Neural crest cell (in vitro differentiated cells): Measurements from ENCODE around the gene RNLS. TPM values are rescaled to one million over a fixed set of nuclear protein-coding genes. Genes with fewer than 3 reads are reported as not detected.

Source experiments
- DNase-seq: peaks from one replicate; pipeline ENCODE4 v3.0.0; 2021; ENCODE audit warnings: low read depth, mixed read lengths, low spot score
- H3K27ac Mint-ChIP-seq: one replicate; pipeline ENCODE4 v1.8.0; 2021; ENCODE audit warnings: mild to moderate bottlenecking, mixed read lengths; ENCODE audit not compliant: unreplicated experiment
- H3K27me3 Mint-ChIP-seq: 2 replicates; pipeline ENCODE4 v1.8.0; 2021; ENCODE audit warnings: low read depth, mild to moderate bottlenecking, mixed read lengths
- H3K36me3 Mint-ChIP-seq: 2 replicates; pipeline ENCODE4 v1.8.0; 2021; ENCODE audit warnings: low read depth, mild to moderate bottlenecking, mixed read lengths
- H3K4me1 Mint-ChIP-seq: 2 replicates; pipeline ENCODE4 v1.8.0; 2021; ENCODE audit warnings: mixed read lengths
- H3K4me3 Mint-ChIP-seq: one replicate; pipeline ENCODE4 v1.8.0; 2021; ENCODE audit warnings: mild to moderate bottlenecking, mixed read lengths
- H3K9me3 Mint-ChIP-seq: 2 replicates; pipeline ENCODE4 v1.8.0; 2021; ENCODE audit warnings: mixed read lengths
- CTCF ChIP-seq: fragments of 200-600 bp; sonication (generic); conservative IDR thresholded peaks from 2 replicates; pipeline ENCODE4 v1.5.0; 2021; ENCODE audit warnings: antibody characterized with exemption, mild to moderate bottlenecking
- total RNA-seq: library from RNA; stranded (reverse); gene quantifications from 2 replicates; pipeline ENCODE4 v1.2.1, GENCODE V29; 2021

Gene RNLS
- total RNA-seq, 1 donor from 2014 or later: 3.3 TPM

- Mint-ChIP-seq H3K27ac (no peak overlapping the region), H3K36me3 (no peaks in the 10 kb centered on the region), H3K9me3 (no peaks in the 10 kb centered on the region), H3K4me3 (no peak overlapping the region), H3K4me1 (no peaks in the 10 kb centered on the region), H3K27me3 (no peaks in the 10 kb centered on the region)
- no peak for DNase-seq
- no peak for TF ChIP-seq CTCF
Observed at GRCh38 chr10:88508796-88509195, 74.3 kb downstream of the RNLS start.

GRCh38 chr10:88507826-88508453 is 75.2 kb downstream of the RNLS start:
- H3K9me3 Mint-ChIP-seq: no peaks in the 10 kb centered on the region
- no peaks in the 10 kb centered on the region for H3K36me3 Mint-ChIP-seq
- H3K27me3 Mint-ChIP-seq: no peaks in the 10 kb centered on the region
- H3K4me1 Mint-ChIP-seq: no peaks in the 10 kb centered on the region
- no peak for DNase-seq
- no peak overlapping the region for H3K27ac Mint-ChIP-seq
- TF ChIP-seq CTCF: no peak
- no peak overlapping the region for H3K4me3 Mint-ChIP-seq

GRCh38 chr10:88507404-88507803 is 75.7 kb downstream of the RNLS start:
- no peaks in the 10 kb centered on the region for H3K36me3 Mint-ChIP-seq

GRCh38 chr10:88505680-88506215 is 77.4 kb downstream of the RNLS start:
- no peak overlapping the region for H3K4me3 Mint-ChIP-seq
- no peak for DNase-seq

More at GRCh38 chr10:88507404-88507803, 75.7 kb downstream of the RNLS start:
- Mint-ChIP-seq H3K4me3 (no peak overlapping the region), H3K9me3 (no peaks in the 10 kb centered on the region), H3K4me1 (no peaks in the 10 kb centered on the region), H3K27ac (no peak overlapping the region), H3K27me3 (no peaks in the 10 kb centered on the region)
- no peak for DNase-seq
- TF ChIP-seq CTCF: no peak

GRCh38 chr10:88505265-88505664 is 77.9 kb downstream of the RNLS start:
- no peaks in the 10 kb centered on the region for H3K36me3 Mint-ChIP-seq
- no peak for TF ChIP-seq CTCF
- no peak overlapping the region for H3K27ac Mint-ChIP-seq
- no peak overlapping the region for H3K4me3 Mint-ChIP-seq
- H3K4me1 Mint-ChIP-seq: no peaks in the 10 kb centered on the region
- no peaks in the 10 kb centered on the region for H3K27me3 Mint-ChIP-seq
- no peaks in the 10 kb centered on the region for H3K9me3 Mint-ChIP-seq
- no peak for DNase-seq

More at GRCh38 chr10:88505680-88506215, 77.4 kb downstream of the RNLS start:
- no peaks in the 10 kb centered on the region for H3K27me3 Mint-ChIP-seq
- no peaks in the 10 kb centered on the region for H3K36me3 Mint-ChIP-seq
- no peaks in the 10 kb centered on the region for H3K9me3 Mint-ChIP-seq
- H3K27ac Mint-ChIP-seq: peak overlapping the region; percentile 8
- H3K4me1 Mint-ChIP-seq: no peaks in the 10 kb centered on the region
- TF ChIP-seq CTCF: no peak
